HG03460 (cell line): Measurements from ENCODE around the gene CALR.
"Not testable (repeated sequence)": the region's sequence is repeated elsewhere in the genome, so short reads cannot be mapped to it uniquely, and the experiment has no call there.

Source experiments
- ATAC-seq: cut with Tn5 transposase; IDR thresholded peaks from one replicate; pipeline ENCODE4 v1.9.1; 2021; ENCODE audit not compliant: unreplicated experiment

Gene CALR

GRCh38 chr19:12976109-12976508 is 37.7 kb downstream of the CALR start:
- not testable (repeated sequence) for ATAC-seq

DNA sequence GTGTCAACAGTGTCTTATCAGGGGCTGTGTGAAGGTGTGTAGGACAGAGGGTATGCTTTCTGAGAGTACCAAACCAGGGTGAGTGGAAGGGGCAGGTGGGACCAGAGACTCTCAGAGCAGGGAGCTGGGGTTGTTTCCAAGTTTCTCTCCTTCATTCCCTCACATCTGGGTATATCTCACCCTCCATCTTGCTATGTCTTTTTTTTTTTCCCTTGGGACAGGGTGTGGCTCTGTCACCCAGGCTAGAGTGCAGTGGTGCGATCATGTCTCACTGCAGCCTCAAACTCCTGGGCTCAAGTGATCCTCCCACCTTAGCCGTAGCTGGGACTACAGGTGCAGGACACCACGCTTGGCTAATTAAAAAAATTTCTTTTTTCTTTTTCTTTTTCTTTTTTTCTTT is 41.6 kb downstream of the CALR start:
- ATAC-seq: no peak

- ATAC-seq: no peak
These were observed 44.2 kb downstream of the CALR start for GRCh38 chr19:12982648-12983047.

- ATAC-seq: no peak
These were observed 44.7 kb downstream of the CALR start for GRCh38 chr19:12983091-12983490.

- no peak for ATAC-seq
These were observed 45.2 kb downstream of the CALR start for GRCh38 chr19:12983542-12984142.

- ATAC-seq: no peak
These were observed 45.8 kb downstream of the CALR start for GRCh38 chr19:12984143-12984627.

- no peak for ATAC-seq
These were observed 46.3 kb downstream of the CALR start for GRCh38 chr19:12984683-12985048.

DNA sequence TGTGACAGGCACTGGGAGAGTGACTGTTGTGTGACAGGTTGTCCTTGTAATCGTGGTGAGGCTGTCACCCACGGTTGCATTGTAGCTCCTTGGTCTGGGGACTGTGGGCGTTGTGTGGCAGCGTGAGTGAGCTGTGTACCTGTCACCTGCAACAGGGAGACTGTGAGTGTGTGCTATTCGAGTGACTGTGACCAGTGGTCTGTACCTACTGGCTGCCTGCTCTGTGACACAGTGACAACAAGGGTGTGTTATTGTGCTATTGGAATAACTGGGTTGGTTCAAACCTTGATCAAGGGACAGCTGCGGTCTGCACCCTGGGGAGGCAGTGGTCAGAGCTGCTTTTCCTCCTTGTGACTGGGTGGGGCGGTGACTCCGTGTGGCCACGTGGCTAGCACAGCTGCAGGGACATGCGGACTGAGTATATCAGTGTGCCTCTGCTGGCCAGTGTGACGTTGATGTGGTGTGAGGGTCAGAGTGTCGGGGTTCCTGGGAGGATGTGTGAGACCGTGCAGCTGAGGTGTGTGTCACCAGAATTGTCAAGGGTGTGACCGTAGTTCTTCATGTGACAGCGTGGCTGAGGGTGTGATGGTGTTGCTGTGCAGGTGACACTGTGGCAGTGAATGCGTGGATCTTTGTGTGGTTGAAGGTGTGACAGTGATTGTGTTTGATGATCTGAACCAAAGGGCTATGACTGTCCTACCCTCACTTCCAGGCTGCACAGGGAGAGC is 46.8 kb downstream of the CALR start:
- no peak for ATAC-seq

GRCh38 chr19:12986726-12987125 is 48.3 kb downstream of the CALR start:
- ATAC-seq: no peak

GRCh38 chr19:12987190-12987589 is 48.8 kb downstream of the CALR start:
- ATAC-seq: no peak

DNA sequence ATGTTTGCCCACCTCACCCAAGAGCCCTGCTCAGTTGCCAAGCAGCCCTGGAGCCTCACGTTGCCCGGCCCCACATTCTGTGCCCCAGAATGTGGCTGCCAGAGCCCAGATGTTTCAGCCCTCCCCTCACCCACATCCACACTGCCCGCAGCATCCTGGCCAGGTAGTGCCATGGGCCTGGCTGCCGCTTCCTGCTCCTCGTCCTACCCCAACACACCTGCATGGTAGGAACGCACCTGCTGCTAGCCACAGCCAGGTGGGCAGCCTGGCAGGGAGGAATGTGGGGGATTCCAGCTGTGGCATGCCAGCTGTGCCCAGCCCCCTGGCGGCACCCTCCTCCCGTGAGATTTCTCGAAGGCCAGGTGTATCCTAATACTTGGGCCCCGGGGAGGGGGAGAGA is 49.4 kb downstream of the CALR start:
- no peak for ATAC-seq

- ATAC-seq: no peak
These were observed 52.0 kb downstream of the CALR start for GRCh38 chr19:12990431-12990830.

- no peak for ATAC-seq
These were observed 52.4 kb downstream of the CALR start for GRCh38 chr19:12990853-12991252.

DNA sequence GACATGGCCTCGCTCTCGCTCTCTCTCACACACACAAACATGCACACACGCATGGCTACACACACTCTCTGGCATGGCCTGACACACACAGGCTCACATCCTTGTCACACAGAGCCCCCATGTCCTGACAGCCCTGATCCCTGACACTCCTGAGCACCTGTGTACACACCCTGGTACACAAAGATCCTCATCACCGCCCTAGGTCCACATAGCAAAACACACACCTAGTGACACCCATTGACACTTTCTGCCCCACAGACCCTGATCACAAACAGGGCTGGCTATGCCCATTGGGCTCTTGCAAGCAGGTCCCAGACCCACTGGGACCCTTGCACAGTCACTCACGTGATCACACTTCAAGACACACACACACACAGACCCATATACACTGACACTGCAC is 52.9 kb downstream of the CALR start:
- ATAC-seq: no peak

DNA sequence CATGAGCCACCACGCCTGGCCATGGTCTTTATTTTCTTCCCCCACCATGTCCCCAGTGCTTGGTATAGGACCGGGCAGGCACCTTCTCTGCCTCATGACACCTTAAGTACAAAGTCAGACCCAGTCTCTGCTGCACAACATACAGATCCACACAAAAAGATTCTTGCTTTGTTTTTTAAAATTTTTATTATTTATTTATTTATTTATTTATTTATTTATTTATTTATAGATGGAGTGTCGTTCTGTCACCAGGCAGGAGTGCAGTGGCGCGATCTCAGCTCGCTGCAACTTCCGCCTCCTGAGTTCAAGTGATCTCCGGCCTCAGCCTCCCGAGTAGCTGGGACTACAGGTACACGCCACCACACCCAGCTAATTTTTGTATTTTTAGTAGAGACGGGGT is 54.3 kb downstream of the CALR start:
- no peak for ATAC-seq

GRCh38 chr19:12993562-12993961 is 55.2 kb downstream of the CALR start:
- ATAC-seq: no peak
